ENCODE results near the gene HSPA12A.

DNA sequence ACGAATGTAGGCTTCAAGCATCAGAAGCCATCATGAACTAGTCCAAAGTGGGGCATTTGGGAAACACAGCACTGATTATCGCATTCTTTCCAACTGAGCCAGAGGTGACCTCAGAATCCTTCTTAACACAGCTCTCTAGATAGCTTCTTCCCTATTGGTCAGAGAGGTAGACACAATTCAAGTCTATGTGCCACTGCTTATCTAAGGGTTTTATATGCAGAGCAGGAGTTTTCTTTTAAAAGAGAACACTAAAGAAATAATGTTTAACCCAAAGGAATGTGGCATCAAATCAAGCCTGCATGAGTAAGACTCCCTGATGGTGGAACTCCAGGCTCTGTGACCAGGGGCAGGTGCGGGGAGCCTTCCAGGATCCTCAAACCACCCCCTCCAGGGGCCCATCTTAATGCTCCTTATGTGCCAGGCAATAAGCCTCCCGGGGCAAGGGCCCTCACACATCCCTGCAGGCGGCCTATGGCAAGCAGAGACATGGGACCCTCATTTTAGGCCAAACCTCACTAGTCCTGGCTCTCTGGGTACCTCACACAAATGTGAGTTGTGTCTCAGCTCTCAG is 13.8 kb downstream of the HSPA12A start:
- TF ChIP-seq YY1 (IDR thresholded peaks at IDR 0.05; ENCODE audit: insufficient read depth, insufficient read length): no peak
- TF ChIP-seq ZNF274 (IDR thresholded peaks at IDR 0.05; ENCODE audit: low read depth, low read length): no peak

Data from NT2/D1 (cell line).